Central memory CD4-positive, alpha-beta T cell (primary cell): ENCODE results near the gene KIAA0753.
"Not testable (repeated sequence)": the region's sequence is repeated elsewhere in the genome, so short reads cannot be mapped to it uniquely, and the experiment has no call there.

ENCODE experiments used
- DNase-seq: peaks from one replicate; pipeline ENCODE4 v3.0.0; 2022

Gene KIAA0753

GRCh38 chr17:6596941-6597340, 43.6 kb downstream of the KIAA0753 start:
- no peak for DNase-seq

DNA sequence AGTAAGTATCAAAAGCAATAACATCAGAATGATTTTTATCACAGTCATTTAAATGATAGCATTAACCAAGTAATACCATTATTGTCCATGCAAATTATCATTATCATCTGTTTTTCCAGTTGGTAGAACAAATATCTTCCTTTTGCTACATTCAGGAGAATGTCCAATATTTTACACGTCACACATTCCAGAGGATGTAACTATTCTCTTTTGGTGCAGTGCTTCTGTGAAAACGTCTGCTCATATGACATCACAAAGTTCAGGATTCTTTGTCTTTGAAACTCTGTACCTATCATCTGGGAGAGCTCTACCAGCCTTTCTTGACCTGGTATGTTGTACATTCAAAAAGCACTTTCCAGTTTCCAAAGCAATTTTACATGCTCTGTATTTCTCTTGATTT, 44.0 kb downstream of the KIAA0753 start:
- DNase-seq, result no peak

GRCh38 chr17:6596081-6596480, 44.4 kb downstream of the KIAA0753 start:
- DNase-seq, result no peak

- not testable (repeated sequence) for DNase-seq
Observed at GRCh38 chr17:6593371-6593770, 47.1 kb downstream of the KIAA0753 start.

DNA sequence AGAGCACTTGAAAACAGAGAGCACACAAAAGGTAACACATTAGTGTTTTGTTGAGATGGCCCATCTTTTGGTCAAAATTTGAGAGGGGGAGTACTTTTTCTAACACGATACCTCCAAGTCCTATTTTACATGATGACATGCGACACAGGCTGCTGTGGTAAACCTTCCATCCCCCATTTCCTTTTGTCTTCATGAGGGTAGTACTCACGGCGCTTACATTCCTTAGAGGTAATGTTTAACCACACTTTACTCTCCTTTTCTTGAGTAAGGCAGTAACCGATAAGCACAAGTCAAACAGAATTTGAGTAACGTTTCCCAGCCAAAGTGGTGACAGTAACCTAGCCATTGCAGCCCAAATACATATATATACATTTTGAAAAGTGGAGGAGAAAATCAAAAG, 48.3 kb downstream of the KIAA0753 start:
- DNase-seq, result no peak

DNA sequence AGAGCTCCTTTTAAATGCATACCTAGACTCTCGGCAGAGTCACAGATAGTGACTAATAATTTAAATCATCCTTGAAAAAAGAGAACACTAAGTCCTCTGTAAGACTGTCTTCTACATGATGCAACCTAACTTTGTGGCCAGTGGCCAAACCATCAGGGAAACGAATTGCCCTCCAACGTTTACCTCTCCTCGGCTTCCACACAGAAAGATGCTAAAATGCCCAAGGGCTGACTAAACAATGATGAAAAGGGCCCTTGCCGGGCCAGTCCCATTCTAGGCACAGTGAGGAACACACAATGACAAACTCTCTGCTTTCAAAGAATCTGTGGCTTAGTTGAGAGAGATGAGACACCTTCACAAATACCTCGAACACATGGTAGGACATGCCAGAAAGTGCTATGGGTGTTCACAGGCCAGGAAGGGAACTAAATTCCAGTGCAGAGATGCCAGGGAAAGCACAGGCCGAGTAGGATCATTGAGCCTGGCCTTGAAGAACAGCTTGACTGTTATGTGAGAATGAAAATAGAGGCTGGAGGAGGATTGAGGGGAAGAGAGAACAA, 48.8 kb downstream of the KIAA0753 start:
- DNase-seq, result no peak

- no peak for DNase-seq
Observed at GRCh38 chr17:6589266-6589946, 51.1 kb downstream of the KIAA0753 start.

DNA sequence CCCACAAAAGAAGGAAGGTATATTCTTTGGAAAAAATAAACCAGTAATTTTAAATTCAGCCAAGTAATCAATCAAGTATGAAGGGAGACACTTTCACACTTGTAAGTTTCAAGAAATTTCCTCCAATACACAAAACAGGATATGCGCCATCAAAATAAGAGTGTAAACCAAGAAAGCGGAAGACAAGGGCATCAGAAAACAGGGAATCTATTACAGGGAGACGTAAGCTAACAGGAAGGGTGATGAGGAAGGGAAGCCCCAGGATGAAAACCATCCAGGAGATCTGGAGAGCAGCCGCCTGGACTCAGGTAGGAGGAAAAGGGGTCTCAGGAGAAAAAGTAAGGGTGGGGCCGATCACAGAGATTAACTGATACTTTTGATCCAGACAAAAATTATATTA, 52.3 kb downstream of the KIAA0753 start:
- DNase-seq, result no peak

DNA sequence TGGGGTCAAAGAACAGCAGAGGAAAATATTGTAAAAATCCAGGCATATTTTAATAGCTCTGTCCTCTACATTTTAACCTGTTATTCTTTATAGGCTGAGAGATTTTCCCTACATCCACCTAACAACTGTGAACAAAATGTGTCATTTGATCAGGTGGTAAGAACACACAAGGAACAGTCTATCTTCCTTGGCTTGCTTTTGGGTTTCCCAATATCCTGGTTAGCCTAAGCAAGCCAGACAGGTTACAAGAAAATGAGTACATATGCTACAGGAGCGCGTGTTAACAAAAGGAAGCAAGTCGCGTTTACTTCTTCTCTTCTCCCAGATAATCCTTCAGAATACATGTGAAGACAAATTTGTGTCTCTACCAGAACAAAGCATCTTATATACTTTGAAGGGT, 53.2 kb downstream of the KIAA0753 start:
- DNase-seq, result no peak

GRCh38 chr17:6583411-6583810, 57.1 kb downstream of the KIAA0753 start:
- DNase-seq, result no peak

- DNase-seq, result no peak
Observed at GRCh38 chr17:6580625-6581024, 59.9 kb downstream of the KIAA0753 start.

- no peak for DNase-seq
Observed at GRCh38 chr17:6578491-6578890, 62.0 kb downstream of the KIAA0753 start.

- DNase-seq, result no peak
Observed at GRCh38 chr17:6577686-6578263, 62.7 kb downstream of the KIAA0753 start.

DNA sequence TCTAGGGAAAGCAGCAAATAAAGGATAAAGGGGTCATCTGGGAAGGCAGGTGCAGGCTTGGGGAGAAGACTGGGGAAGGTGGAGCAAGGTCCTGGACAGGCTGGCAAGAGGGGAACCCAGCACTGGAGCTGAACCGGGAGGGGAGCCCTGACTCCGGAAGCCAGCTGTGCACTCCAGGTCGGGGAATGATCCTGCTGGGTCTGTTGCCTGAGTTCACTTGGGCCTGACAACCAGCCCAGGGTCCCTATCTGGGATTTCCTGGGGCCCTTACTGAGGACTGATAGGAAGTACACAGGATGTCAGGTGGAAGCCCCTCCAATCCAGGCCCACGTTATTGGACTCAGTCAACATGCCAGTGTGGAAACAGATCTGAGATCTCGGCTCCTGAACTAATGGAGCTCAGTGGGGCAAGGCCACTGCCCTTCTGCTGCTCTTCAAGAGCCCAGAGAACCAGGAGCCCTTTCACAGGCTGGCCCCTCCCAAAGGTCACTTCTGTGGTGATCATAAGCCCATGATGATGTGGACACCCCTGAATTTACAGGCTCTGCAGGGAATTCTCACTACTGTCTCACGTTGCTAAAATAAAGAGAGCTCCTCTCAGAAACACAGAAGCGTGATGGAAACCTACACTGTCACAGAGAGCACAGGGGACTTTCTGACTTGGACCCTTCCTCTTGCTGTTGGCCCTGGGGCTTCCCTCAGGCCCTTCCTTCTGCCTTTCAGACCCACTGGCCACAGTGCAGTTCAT, 64.3 kb downstream of the KIAA0753 start:
- no peak for DNase-seq

DNA sequence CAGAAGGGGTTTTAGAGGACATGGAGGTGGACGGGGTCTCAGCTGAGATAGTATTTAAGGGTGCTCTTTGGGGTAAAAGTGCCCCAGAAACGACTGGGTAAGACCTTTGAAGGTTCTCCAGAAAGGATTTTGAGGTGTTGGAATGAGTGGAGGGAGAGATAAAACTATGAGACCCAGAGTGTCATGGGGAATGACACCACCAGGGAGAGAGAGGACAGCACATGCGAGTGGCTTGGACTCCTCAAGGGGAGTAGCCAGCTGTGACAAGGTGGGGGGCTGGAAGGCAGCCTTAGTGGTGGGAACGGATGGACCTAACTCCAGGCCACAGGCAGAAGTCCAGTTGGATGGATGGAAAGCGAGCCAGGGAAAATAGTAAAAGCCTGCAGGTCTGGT, 64.9 kb downstream of the KIAA0753 start:
- DNase-seq, result no peak

DNA sequence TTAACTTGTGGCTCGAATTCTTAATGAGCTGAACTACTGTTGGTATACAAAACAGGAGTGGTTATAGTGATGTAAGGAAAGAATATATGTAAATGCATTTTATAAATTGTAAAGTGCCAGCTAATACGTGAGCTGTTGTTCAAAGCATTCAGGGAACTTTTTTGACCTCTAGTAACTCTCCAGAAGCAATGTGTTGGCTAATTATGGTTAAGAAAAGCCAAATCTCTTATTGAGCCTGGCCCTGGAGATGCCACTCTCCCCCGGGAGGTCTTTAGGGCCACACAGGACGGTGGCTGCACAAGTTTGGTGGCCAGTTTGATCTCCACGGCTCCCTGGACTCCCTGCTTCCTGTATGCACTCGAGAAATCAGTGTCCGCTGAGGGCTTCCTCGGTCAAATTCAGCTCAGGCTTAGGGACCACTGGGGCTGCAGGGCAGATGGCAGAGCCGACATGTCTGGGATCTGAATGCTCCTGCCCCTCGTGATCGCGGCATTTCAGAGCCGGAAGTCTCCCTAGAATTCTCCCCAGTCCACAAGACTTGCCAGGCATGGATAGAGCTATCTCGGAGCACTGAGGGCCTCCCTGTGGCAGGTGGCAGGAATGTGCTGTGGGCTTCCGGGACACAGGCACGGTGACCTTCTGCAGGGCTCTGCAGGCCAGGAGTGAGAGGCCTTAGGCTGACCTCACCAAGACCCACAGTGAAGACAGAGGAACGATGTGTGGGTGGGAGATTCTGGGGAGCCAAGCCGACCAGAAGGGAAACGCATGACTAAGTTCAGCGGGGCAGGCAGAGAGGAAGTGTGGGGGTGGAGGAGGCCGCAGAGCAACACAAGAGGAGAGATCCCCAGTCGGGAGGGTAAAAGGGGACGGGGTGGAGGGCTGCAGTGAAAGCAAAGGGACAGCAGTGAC, 65.6 kb downstream of the KIAA0753 start:
- DNase-seq, result no peak

GRCh38 chr17:6573982-6574686, 66.4 kb downstream of the KIAA0753 start:
- DNase-seq, result no peak

GRCh38 chr17:6573495-6573894, 67.0 kb downstream of the KIAA0753 start:
- DNase-seq, result not testable (repeated sequence)

- no peak for DNase-seq
Observed at GRCh38 chr17:6572972-6573370, 67.5 kb downstream of the KIAA0753 start.

DNA sequence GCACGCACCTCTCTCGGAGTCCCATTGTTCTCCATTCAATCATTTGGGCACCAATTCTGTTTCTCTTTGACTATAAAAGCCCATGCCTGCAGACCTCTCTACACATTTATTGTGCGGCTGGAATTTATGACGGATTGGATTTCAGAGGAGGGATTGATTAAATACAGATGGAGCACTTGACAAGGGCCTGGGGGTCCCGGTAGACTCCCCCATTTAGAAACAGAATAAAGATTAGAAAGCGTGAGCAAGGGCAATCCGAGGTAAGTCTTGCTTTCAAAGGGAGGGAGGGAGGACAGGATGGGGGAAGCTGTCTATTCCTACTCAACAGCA, 69.1 kb downstream of the KIAA0753 start:
- no peak for DNase-seq

DNA sequence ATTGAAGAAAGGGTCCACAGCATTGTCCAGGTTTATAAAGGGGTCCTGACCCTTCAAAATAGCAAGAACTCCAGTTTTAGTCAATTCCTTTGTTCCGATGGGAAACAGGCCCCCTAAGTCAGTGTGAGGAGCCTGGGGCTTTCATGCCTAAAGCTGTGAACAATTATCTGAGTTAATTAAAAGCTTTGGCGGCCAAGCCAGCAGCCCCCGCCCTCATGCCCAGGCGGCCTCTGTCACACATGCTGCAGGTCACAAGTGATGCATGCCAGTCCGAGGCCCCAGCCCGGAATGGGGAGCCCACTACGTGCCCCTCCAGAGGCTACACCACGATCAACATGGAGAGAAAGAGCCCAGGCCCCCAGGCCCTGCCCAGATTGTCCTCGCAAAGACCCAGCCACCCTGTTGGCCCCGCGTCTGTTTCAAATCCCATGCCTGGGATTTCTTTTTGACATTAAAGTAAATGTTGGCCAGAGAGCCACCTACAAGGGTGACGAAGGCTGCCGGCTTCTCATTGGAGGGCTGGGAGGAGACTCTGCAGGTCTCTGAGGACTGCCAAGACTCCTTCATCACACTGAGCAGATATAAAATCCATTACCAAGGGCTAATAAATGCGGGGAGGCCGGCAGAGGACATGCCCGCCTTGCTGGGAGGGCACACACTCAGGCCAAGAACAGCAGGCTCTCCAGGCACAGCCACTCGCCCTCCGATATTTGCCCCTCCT, 69.6 kb downstream of the KIAA0753 start:
- no peak for DNase-seq
